ENCODE results near the gene ZSCAN23.

- TF ChIP-seq CTCF (IDR thresholded peaks at IDR 0.05) (no peak), POLR2A (IDR thresholded peaks at IDR 0.05) (no peak)
Measured at GRCh38 chr6:28400122-28400451, 43.2 kb downstream of the ZSCAN23 start.

All from body of pancreas (tissue), 4 donors.